Keratinocyte (primary cell): ENCODE data around the gene ESRRG. TPM values are rescaled to one million over a fixed set of nuclear protein-coding genes. Genes with fewer than 3 reads are reported as not detected.

ENCODE experiments used
- DNase-seq: peaks from one replicate; pipeline ENCODE4 v3.0.0-alpha.2; 2011; ENCODE audit warnings: low read depth, missing footprints, low spot score
- FAIRE-seq: peaks from 2 replicates; lab custom pipeline; 2011; peaks lifted over from hg19 to GRCh38; lab: Jason Lieb, UNC
- H2AFZ ChIP-seq: 2 replicates; pipeline ENCODE4 v1.6.0; 2012; ENCODE audit warnings: low read length, control low read depth, inconsistent platforms; ENCODE audit not compliant: control insufficient read depth
- H3K27ac ChIP-seq: 2 replicates; pipeline ENCODE4 v1.5.1; 2011; ENCODE audit warnings: low read length; ENCODE audit not compliant: control insufficient read depth, insufficient read depth
- H3K27me3 ChIP-seq: 3 replicates; pipeline ENCODE4 v1.6.0; 2011; ENCODE audit warnings: low read length; ENCODE audit not compliant: control insufficient read depth, insufficient read depth; ENCODE audit errors: extremely low read depth
- H3K36me3 ChIP-seq, 2 experiments: 2 replicates in 1 of 2; 3 replicates in 1 of 2; pipeline ENCODE4 v1.5.1; 2011; ENCODE audit warnings: low read length in 2 of 2, mild to moderate bottlenecking in 1 of 2; ENCODE audit not compliant: control insufficient read depth in 2 of 2, insufficient read depth in 2 of 2; ENCODE audit errors: extremely low read depth in 1 of 2
- H3K4me1 ChIP-seq: 3 replicates; pipeline ENCODE4 v1.5.1; 2011; ENCODE audit warnings: low read length; ENCODE audit not compliant: control insufficient read depth, insufficient read depth; ENCODE audit errors: extremely low read depth
- H3K4me2 ChIP-seq: 3 replicates; pipeline ENCODE4 v1.6.0; 2011; ENCODE audit warnings: low read depth, low read length; ENCODE audit not compliant: control insufficient read depth, insufficient read depth; ENCODE audit errors: extremely low read depth
- H3K4me3 ChIP-seq, 3 experiments: fragments of 200-600 bp in 1 of 3; sonication (generic) in 1 of 3; 2 replicates in 2 of 3; 3 replicates in 1 of 3; pipeline ENCODE4 v1.5.1; 2011 to 2016; ENCODE audit warnings: low read length in 3 of 3, mild to moderate bottlenecking in 3 of 3, control low read depth in 2 of 3, inconsistent platforms in 1 of 3, low read depth in 1 of 3, mixed read lengths in 1 of 3, mixed run types in 1 of 3, moderate library complexity in 1 of 3; ENCODE audit not compliant: control insufficient read depth in 2 of 3, insufficient read depth in 2 of 3; ENCODE audit errors: extremely low read depth in 1 of 3
- H3K79me2 ChIP-seq: 2 replicates; pipeline ENCODE4 v1.6.0; 2012; ENCODE audit warnings: low read length; ENCODE audit not compliant: control insufficient read depth, insufficient read depth
- H3K9ac ChIP-seq: 3 replicates; pipeline ENCODE4 v1.6.0; 2011; ENCODE audit warnings: low read length; ENCODE audit not compliant: control insufficient read depth, insufficient read depth; ENCODE audit errors: extremely low read depth
- H3K9me1 ChIP-seq: 3 replicates; pipeline ENCODE4 v1.6.0; 2011; ENCODE audit warnings: low read length; ENCODE audit not compliant: control insufficient read depth, insufficient read depth; ENCODE audit errors: extremely low read depth
- H3K9me3 ChIP-seq: 2 replicates; pipeline ENCODE4 v1.5.1; 2012; ENCODE audit warnings: low read depth, low read length; ENCODE audit not compliant: control insufficient read depth
- H4K20me1 ChIP-seq: 3 replicates; pipeline ENCODE4 v1.6.0; 2011; ENCODE audit warnings: low read length; ENCODE audit not compliant: control insufficient read depth, insufficient read depth; ENCODE audit errors: extremely low read depth
- CTCF ChIP-seq, 3 experiments: IDR thresholded peaks in 1 of 3; conservative IDR thresholded peaks in 1 of 3; optimal IDR thresholded peaks in 1 of 3; 2 replicates in 2 of 3; 3 replicates in 1 of 3; pipeline versions ENCODE3 to v1.5.1; 2011; ENCODE audit warnings: low read length in 3 of 3, mild to moderate bottlenecking in 3 of 3, moderate library complexity in 2 of 3, control low read depth in 1 of 3, inconsistent platforms in 1 of 3; ENCODE audit not compliant: insufficient read depth in 2 of 3; ENCODE audit errors: extremely low read depth in 1 of 3
- EZH2 ChIP-seq: IDR thresholded peaks from one replicate; pipeline ENCODE4 v1.6.1; 2012; ENCODE audit warnings: inconsistent platforms, mild to moderate bottlenecking, low read length, moderate library complexity
- dilution Hi-C: fragments of 300-500 bp; cut with MboI; formaldehyde crosslinking; loops from one replicate; pipeline ENCODE4 v1.7.0; 2020; ENCODE audit warnings: low sequenced_read_pairs; ENCODE audit not compliant: extremely low pct_ligation_motif_present
- polyA plus RNA-seq, 5 experiments: library from polyadenylated mRNA; depleted of rRNA in 3 of 5; stranded (reverse) in 3 of 5; stranded (forward) in 1 of 5; unstranded in 1 of 5; fragments of >200 nt; gene quantifications; 1 replicate in 1 of 5; 2 replicates in 3 of 5; 3 replicates in 1 of 5; pipeline versions ENCODE4 v1.2.1 to v1.2.3, GENCODE V29; 2011 to 2012; ENCODE audit warnings: missing spikeins in 2 of 5, low read depth in 1 of 5, low replicate concordance in 1 of 5

ESRRG gene
- polyA plus RNA-seq, 1 donor (not counting 4 experiments of a cell fraction or from before 2014, with no cell fraction given): 0.08 TPM

DNA sequence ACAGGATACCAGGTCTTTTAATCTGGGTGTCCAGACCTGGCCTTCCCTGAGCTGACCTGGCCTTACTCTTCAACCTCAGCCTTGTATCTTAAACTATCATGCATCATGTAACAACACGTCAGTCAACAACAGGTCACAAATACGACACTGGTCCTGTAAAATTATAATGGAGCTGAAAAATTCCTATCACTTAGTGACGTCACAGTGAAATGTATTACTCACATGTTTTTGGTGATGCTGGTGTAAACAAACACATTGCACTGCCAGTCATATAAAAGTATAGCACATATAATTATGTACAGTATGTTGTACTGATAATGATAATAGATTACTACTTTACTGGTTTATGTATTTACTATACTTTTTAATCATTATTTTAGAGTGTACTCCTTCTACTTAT lies 31.5 kb downstream of the ESRRG start:
- dilution Hi-C loops: no loop called here
- no peak for FAIRE-seq
- H3K4me1 ChIP-seq: no peaks in the 10 kb centered on the region
- TF ChIP-seq CTCF (optimal IDR thresholded peaks at IDR 0.05 in 1 of 3, IDR thresholded peaks at IDR 0.05 in 1 of 3, conservative IDR thresholded peaks at IDR 0.05 in 1 of 3; ENCODE audit: extremely low read depth in 1 of 3, insufficient read depth in 2 of 3, low read length in 3 of 3): no peak
- TF ChIP-seq EZH2: no peak
- H3K9ac ChIP-seq: no peak overlapping the region
- H2AFZ ChIP-seq: no peak overlapping the region
- H3K4me3 ChIP-seq: no peak overlapping the region
- no peak overlapping the region for H3K4me2 ChIP-seq
- H3K79me2 ChIP-seq: no peaks in the 10 kb centered on the region
- no peaks in the 10 kb centered on the region for H3K36me3 ChIP-seq
- H3K27me3 ChIP-seq: no peaks in the 10 kb centered on the region
- H4K20me1 ChIP-seq: no peaks in the 10 kb centered on the region
- no peaks in the 10 kb centered on the region for H3K9me1 ChIP-seq
- H3K9me3 ChIP-seq: no peaks in the 10 kb centered on the region
- DNase-seq: no peak
- no peak overlapping the region for H3K27ac ChIP-seq

- Histone ChIP-seq H3K4me3 (no peak overlapping the region), H4K20me1 (no peaks in the 10 kb centered on the region), H3K9me1 (no peaks in the 10 kb centered on the region), H3K9me3 (no peaks in the 10 kb centered on the region), H3K9ac (no peak overlapping the region), H3K79me2 (no peaks in the 10 kb centered on the region), H2AFZ (no peak overlapping the region), H3K27ac (no peak overlapping the region), H3K4me1 (no peaks in the 10 kb centered on the region), H3K4me2 (no peak overlapping the region), H3K36me3 (no peaks in the 10 kb centered on the region), H3K27me3 (no peaks in the 10 kb centered on the region)
- DNase-seq (no peak), FAIRE-seq (no peak)
- dilution Hi-C loops: no loop called here
- TF ChIP-seq CTCF (optimal IDR thresholded peaks at IDR 0.05 in 1 of 3, IDR thresholded peaks at IDR 0.05 in 1 of 3, conservative IDR thresholded peaks at IDR 0.05 in 1 of 3; ENCODE audit: extremely low read depth in 1 of 3, insufficient read depth in 2 of 3, low read length in 3 of 3) (no peak), EZH2 (no peak)
These were observed 32.6 kb downstream of the ESRRG start for GRCh38 chr1:216690603-216691002.
